Stimulated activated CD4-positive, alpha-beta T cell treated with anti-CD3 and anti-CD28 coated beads, TNF-alpha, amount 100 ng/mL, for 4 hours (primary cell): ENCODE data around the gene TSFM.
"Not testable (repeated sequence)": the region's sequence is repeated elsewhere in the genome, so short reads cannot be mapped to it uniquely, and the experiment has no call there.

Experiments used
- DNase-seq, 3 experiments: peaks; one replicate each; pipeline ENCODE4 v3.0.0-alpha.2; 2020; ENCODE audit warnings: low read depth in 3 of 3

Gene TSFM

GRCh38 chr12:57763881-57764661 lies 18.5 kb upstream of the TSFM start:
- no peak for DNase-seq

- DNase-seq, result no peak
Measured at GRCh38 chr12:57764662-57765002, 18.0 kb upstream of the TSFM start.

- no peak for DNase-seq
Measured at GRCh38 chr12:57765003-57765697, 17.4 kb upstream of the TSFM start.

- no peak for DNase-seq
Measured at GRCh38 chr12:57765698-57766463, 16.7 kb upstream of the TSFM start.

- DNase-seq, result no peak
Measured at GRCh38 chr12:57766464-57767304, 15.9 kb upstream of the TSFM start, which contains the start of gene CYP27B1. Gene CYP27B1, minus strand, starts transcription at chr12:57767078. Its CDS starts 37 bp downstream, at chr12:57767041.

GRCh38 chr12:57767305-57767698 lies 15.3 kb upstream of the TSFM start:
- no peak for DNase-seq

GRCh38 chr12:57767876-57768275 lies 14.7 kb upstream of the TSFM start:
- no peak for DNase-seq

GRCh38 chr12:57769594-57769993 lies 13.0 kb upstream of the TSFM start:
- DNase-seq, result no peak

- no peak for DNase-seq
Measured at GRCh38 chr12:57770734-57771133, 11.9 kb upstream of the TSFM start.

GRCh38 chr12:57771236-57771872 lies 11.2 kb upstream of the TSFM start:
- peak; percentile 85 for DNase-seq

GRCh38 chr12:57771873-57772428 lies 10.6 kb upstream of the TSFM start, which contains the start of gene METTL1:
Gene METTL1, minus strand, starts transcription at chr12:57772105. Its CDS starts 22 bp downstream, at chr12:57772083.
- peak; percentile 84 to 92 (median 87) for DNase-seq

GRCh38 chr12:57772429-57773322 lies 9.9 kb upstream of the TSFM start, which contains the start of gene EEF1AKMT3:
Gene EEF1AKMT3, plus strand, starts transcription at chr12:57772614. Its CDS starts 111 bp downstream, at chr12:57772725.
- no peak for DNase-seq

GRCh38 chr12:57774634-57775033 lies 8.0 kb upstream of the TSFM start:
- DNase-seq, result not testable (repeated sequence)

- DNase-seq, result no peak
Measured at GRCh38 chr12:57775044-57775443, 7.5 kb upstream of the TSFM start.

GRCh38 chr12:57775563-57776246 lies 6.9 kb upstream of the TSFM start:
- DNase-seq, result no peak

GRCh38 chr12:57776247-57776587 lies 6.4 kb upstream of the TSFM start:
- no peak for DNase-seq

GRCh38 chr12:57777367-57777766 lies 5.2 kb upstream of the TSFM start:
- DNase-seq, result no peak

GRCh38 chr12:57777911-57778310 lies 4.7 kb upstream of the TSFM start:
- DNase-seq, result no peak

- no peak for DNase-seq
Measured at GRCh38 chr12:57779736-57780135, 2.9 kb upstream of the TSFM start.
